Cardiac ventricle fibroblast (primary cell): ENCODE measurements around the gene GABRB1. TPM values are rescaled to one million over a fixed set of nuclear protein-coding genes. Genes with fewer than 3 reads are reported as not detected.

ENCODE experiments used
- total RNA-seq: library from RNA; depleted of rRNA; stranded (reverse); fragments of >200 nt; gene quantifications from 2 replicates; pipeline ENCODE4 v1.2.3, GENCODE V29; 2015

GABRB1 gene
- not detected in 2 replicates for total RNA-seq

GRCh38 chr4:47031011-47031678 lies at the start of gene GABRB1:
Gene GABRB1, plus strand, starts transcription at chr4:47031567.

GRCh38 chr4:46993075-46994006 lies 38.0 kb upstream of the GABRB1 start, which contains the start of gene GABRA4:
Gene GABRA4, minus strand, starts transcription at chr4:46993581. Its CDS starts 157 bp downstream, at chr4:46993424.

GRCh38 chr4:47463235-47463956 lies 432.0 kb downstream of the GABRB1 start, which contains the start of gene COMMD8:
Gene COMMD8, minus strand, starts transcription at chr4:47463702. Its CDS starts 51 bp downstream, at chr4:47463651.

Other genes with a start within 250 kb of the GABRB1 start
- gene COX7B2, start 122.3 kb upstream of the GABRB1 start, total RNA-seq: not detected in 2 replicates
- gene GABRA4, start 38.0 kb upstream of the GABRB1 start, total RNA-seq: not detected in 2 replicates